ENCODE results near the gene EEIG1.
A peak's percentile ranks its signal among the peaks of the same experiment; 100 is the strongest.

The EEIG1 gene

GRCh38 chr9:127937388-127938297 lies 43.1 kb downstream of the EEIG1 start, which contains the start of gene DPM2:
Gene DPM2, minus strand, starts transcription at chr9:127937854. Its CDS starts 34 bp downstream, at chr9:127937820.
- peak; percentile 78 to 80 for DNase-seq

GRCh38 chr9:127937056-127937387 lies 43.8 kb downstream of the EEIG1 start:
- DNase-seq: no peak

GRCh38 chr9:127936347-127936852 lies 44.4 kb downstream of the EEIG1 start:
- DNase-seq: no peak

GRCh38 chr9:127935765-127936221 lies 45.0 kb downstream of the EEIG1 start:
- DNase-seq: no peak

GRCh38 chr9:127934986-127935385 lies 45.8 kb downstream of the EEIG1 start:
- no peak for DNase-seq

GRCh38 chr9:127934248-127934647 lies 46.5 kb downstream of the EEIG1 start:
- DNase-seq: no peak

- DNase-seq: no peak
Observed at GRCh38 chr9:127931092-127931881, 49.5 kb downstream of the EEIG1 start.

Measured in stimulated activated CD4-positive, alpha-beta T cell treated with anti-CD3 and anti-CD28 coated beads, Interleukin-2, amount 100 ng/mL, for 48 hours (primary cell).